ENCODE data around the gene DENND1A.
"Not testable (repeated sequence)": the region's sequence is repeated elsewhere in the genome, so short reads cannot be mapped to it uniquely, and the experiment has no call there.

DENND1A gene

DNA sequence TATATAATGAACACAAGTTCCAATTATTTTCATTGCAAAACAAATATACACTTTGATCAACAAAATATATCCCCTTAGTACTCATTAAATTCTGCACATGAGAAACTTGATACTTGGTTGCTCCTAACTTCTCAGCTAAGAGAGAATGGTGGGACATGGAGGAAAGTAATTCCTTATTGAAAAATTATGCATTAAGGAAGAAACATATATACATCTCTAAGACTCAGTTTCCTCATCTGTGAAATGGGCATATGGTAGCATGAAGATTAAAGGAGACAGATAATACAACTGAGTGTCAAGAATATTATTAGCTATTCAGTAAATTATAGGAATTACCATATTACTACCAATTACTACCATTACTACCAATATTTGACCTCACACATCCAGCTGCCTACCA lies 488.2 kb downstream of the DENND1A start:
- DNase-seq = no peak

DNA sequence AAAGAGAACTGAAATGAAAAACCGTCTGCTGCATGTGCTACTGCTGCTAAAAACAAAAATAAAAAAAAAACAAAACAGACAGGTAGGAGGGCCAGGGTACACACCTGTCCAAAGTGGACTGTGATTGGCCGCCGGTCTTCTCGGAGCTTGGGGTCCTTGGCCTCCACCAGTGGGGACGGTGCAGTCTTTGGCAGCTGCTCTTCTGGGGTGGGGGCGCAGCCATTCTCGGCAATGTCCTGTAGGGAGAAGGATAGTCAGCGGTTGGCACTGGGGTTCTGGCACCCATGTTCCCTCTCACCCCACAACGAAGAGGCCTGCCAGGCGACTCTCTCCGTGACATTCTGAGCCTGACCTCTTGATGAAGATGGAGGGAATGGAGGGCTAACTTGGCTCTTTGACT lies 489.7 kb downstream of the DENND1A start:
- DNase-seq = no peak

DNA sequence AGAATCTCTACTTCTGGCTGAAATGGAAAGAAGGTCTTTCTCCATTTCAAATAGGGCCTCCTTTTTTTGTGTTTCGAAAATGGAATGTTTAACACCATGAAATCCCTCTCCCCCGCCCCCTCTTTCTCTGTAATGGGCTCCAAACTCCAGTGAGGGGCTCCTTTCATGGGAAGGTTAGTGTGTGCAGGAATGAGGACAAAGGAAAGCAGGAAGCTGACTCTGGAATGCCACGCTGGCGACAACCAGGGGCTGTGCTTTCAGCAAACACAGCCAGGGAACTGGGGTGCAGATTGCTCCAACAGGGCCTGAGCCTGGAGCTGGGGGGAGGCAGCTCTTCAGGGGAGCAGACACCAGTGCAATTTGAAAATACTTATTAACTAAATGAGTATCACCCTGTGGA lies 491.1 kb downstream of the DENND1A start:
- no peak for DNase-seq

DNA sequence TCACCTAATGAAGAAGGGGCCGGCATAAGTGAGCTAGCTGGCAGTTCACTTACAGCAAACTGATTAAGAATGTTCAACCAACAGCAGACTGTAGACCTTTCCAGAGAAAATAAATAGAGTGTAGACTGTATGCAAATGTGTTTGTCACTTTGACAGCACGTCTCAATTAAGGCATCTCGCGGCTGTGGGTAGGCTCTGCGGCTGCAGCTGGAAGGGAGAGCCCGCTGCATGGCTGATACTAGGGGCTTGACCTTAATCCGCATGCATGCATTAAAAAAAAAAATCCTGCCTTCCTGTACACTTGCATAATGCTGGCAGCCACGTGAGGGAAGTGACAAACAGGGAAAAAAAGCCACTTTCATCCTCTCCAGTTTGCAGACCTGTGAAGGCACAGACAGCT lies 491.6 kb downstream of the DENND1A start:
- DNase-seq = no peak

DNA sequence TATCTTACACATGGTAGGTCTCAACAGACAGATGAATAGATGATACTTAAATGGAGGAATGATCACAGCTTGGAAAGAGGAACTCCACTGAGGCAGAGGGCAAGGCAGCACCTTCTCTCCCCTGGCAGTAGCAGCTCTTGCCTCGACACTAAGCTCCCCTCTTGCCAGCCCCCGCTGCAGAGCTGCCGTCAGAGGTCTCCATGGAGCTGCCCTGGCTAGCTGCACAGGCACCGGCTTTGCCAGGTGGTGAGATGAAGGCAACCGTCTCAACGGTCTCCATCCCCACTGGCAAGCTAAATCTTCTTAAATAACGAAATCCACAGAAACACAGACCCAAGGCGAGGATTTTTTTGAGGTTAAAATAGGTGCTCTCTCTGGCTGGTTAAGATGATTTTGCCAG lies 492.7 kb downstream of the DENND1A start:
- DNase-seq = no peak

DNA sequence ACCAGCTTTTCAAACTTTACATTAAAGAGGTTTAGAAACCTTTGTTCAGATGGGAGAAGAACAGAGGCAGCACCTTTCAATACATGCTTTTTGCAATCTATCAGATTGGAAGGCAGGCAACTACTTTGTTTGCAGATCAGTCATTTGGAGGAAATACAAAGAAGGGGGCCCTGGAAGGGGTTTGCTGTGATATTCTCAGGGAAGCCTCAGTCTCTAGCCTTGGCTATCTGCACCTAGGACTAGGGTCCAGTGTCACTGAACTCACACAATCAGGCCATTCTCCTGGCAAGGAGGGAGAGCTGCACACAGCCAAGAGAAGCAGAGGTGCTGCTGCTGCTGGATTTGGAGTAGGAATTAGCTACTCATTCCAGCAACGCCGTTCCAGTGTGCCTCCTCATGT lies 494.5 kb downstream of the DENND1A start:
- no peak for DNase-seq

DNA sequence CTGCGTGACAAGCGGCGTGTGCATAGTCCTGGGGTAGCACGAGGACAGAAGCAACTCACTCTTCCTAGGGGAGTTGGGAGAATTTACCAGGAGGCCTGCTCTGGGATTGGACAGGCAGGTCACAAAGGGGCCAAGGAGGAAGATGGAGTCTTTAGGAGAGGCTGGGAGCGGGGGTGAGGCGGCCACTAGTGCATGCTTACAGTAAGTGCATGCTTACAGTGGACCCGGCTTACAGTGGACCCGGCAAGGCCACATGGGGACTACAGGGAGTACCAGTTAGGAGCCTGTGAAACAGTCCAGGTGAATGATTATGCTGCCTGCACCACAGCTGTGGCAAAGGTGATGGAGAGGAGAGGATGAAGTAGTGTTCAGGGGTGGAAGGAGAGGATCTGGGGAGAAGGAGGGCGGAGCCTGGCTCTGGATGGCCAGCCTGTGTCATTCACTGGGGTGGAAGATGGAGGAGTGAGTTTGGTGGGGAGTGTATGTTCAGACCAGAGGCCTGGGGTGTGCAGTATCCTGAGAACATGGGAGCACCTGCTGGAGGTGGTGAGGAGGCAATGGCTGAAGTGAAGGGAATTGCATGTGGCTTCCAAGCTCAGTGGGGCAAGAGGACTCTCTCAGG lies 495.2 kb downstream of the DENND1A start:
- DNase-seq = no peak

DNA sequence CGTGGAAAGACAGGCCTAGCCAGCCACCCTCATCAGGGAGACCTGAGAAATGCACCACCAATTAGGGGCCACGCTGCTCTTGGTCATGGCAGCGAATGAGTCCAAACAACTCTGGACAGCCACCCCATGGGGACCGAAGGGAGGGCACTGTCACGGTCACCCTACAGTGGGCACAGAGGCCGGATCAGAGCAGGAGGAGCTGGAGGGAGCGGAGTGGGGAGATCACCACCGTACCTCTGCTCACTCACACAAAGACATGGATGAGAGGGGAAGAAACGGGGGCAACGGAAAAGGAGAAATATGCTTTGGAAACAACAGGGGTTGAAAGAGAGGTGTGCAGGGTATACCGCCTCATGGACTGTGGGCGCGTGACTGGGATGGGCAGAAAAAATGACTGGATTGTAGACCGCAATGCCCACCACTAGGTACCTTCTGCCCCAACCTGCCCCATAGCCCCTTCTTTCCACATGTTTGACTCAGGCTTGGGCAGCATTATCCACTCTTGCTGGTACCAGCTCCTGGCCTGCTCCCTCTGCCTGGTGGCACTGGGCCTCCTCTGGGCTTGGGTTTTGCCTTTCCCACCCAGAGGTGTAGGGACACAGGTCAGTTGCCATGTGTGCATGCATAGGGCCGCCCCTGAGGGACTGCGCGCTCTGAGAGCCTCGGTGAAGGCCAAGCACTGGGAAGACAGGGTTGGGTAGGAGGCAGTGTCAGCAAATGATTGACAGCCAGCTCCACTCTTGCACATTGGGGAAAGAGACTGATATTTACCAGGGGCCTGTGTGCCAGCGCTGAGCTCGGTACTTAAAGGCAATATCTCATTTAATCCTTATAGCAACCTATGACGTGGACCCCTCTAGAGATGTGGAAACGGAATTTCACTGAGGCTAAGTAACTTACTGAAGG lies 497.3 kb downstream of the DENND1A start:
- DNase-seq = no peak

DNA sequence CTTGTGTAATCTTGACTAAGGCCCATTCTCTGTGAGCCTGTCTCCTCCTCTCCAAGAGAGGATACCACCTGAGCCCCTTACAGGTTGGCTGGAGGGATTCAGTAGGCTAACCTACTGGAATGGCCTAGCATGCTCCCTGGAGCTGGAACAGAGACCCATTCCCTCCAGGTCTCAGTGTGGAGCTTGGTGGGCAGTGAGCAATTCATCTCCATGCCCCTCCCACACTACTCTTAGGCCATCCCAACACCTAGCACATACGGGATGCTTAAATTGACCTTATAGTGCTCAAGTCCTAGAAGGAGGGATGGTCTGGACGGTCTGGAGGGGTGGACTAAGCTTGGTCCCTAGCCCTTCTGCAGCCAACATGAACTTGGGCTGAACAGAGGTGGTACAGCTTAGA lies 498.3 kb downstream of the DENND1A start:
- DNase-seq = no peak

DNA sequence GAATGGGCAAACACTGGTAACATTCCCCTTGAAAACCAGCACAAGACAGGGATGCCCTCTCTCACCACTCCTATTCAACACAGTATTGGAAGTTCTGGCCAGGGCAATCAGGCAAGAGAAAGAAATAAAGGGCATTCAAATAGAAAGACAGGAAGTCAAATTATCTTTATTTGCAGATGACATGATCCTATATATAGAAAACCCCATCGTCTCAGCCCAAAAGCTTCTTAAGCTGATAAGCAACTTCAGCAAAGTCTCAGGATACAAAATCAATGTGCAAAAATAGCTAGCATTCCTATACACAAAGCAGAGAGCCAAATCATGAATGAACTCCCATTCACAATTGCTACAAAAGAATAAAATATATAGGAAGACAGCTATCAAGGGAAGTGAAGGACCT lies 501.5 kb downstream of the DENND1A start:
- not testable (repeated sequence) for DNase-seq

DNA sequence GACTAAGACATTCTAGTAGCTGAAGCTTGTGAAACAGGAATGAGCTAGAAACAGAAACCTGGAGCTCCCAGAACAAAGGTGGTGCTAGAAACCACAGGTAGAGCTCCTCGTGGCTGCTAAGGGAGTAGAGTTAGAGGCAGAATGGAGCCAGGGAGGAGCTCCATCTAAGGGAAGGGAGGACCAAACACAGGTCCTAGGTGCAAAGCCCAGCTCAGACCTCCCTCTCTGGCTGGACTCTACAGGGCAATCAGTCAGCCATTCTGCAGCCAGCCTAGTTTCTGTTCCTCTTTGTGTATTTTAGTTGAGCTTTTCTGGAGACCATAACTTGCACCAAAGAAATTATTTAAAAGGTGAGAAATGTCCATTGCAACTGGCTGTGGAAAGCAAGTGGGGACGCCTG lies 503.5 kb downstream of the DENND1A start:
- DNase-seq = no peak

DNA sequence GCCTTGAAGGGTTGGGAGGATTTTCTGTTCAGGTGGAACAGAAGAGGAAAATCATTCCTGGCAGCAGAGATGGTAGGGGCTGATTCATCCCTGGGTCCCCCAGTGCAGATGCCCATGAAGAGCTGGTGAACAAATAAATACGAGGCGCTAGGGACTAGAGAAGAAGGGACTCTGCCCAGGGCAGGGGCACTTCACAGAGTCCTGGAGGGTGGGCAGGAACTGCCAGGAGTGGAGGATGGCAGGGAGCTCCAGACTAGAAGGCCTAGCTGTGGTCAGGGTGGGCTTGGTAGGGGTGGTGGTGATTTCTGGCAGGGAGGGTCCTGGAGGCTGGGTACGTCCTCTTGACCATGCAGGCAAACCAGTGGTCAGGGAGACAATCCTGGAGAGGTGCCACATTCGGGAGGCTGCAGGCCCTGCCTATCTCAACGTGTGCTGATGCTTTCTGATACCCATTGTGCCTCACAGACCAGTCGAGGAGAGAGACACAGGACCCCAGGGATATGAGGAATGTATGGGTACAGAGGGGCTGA lies 504.0 kb downstream of the DENND1A start:
- DNase-seq = no peak

DNA sequence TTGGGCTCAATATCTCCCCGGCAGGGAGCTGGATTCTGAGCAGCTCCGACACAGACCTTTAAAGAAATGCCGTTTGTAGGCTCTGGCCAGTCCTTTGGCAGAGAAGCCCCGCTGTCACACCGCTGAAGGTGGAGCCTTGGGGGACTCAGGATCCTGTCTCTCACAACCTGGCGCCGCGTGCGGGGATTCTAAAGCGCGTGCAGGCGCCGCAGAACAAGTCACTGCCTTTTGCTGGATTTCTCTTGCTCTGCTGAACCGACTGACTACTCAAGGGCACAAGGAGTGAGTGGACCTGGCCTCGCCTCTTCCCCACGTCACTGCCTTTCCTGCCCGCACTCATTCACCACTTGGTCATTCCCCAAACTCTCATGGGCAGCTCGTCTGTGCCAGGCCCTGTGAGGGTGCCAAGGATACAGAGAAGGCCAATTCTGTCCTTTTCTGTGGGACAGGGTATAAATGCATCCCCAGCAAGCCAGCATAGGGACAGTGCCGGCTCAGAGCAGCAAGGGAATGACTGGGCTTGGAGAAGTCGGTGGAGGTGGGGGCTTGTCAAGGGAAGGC lies 504.6 kb downstream of the DENND1A start:
- DNase-seq = no peak

DNA sequence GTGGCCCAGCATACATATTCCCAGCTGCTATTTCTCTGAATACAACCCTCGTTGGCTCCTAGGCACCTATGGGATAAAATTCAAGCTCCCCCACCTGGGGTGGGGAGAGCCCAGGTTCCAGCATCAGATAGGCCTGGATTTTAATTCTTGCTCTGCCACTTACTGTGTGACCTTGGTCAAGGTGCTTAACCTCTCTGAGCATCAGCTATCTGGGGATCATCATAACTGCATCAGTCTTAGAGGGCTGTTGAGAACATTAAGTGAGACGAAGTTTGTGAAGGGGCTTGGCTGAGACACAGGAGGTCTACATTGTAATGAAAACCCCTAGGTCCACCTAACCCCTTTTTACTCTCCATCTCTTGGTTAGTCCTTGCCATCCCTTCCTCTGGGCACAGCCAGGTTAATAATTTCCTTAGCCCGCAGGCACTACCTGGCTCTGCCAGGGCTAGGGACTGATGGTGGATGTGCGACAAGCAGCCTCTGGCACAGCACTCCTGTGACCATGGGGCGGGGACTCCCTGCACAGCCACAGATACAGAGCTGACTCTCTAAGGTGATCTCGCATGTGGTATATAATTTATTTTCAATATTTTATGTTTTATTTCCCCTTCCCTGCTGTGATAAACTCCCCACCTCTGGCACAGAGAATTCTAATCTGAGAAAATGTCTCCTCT lies 505.2 kb downstream of the DENND1A start:
- no peak for DNase-seq

DNA sequence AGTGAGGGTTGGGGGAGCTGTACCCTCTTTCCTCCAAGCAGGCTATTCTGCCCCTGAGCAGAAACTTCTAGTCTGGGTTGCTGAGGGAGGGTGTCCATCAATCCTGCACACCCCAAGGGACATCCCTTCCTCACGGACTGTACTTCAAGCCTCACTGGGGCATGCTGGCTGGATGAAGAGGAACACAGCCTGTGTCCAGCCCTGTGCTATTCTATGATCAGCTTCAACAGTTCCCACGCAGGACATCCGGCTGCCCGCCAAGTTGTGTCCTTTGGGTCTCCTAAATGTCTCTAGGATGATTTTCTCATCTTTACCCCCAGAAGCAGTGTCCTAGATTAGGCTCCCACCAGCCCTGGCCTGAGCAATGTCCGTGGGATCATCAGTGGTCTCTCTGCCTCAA lies 505.8 kb downstream of the DENND1A start:
- no peak for DNase-seq

DNA sequence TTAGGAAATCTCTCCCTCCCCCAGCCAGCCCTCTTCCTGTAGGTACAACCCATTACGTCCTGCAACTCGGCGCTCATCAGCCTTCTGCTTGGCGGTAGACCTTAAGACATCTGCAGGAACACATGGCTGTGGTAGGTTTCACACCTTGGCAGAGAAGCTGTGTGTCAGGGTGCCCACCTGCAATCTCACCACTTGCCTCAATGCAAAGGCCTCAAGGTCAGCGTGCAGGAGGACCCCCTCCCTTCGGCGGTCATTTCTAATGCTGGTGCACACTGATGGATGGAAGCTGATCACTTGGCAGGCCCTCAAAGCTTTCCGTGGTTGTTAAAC lies 506.6 kb downstream of the DENND1A start:
- DNase-seq = no peak

DNA sequence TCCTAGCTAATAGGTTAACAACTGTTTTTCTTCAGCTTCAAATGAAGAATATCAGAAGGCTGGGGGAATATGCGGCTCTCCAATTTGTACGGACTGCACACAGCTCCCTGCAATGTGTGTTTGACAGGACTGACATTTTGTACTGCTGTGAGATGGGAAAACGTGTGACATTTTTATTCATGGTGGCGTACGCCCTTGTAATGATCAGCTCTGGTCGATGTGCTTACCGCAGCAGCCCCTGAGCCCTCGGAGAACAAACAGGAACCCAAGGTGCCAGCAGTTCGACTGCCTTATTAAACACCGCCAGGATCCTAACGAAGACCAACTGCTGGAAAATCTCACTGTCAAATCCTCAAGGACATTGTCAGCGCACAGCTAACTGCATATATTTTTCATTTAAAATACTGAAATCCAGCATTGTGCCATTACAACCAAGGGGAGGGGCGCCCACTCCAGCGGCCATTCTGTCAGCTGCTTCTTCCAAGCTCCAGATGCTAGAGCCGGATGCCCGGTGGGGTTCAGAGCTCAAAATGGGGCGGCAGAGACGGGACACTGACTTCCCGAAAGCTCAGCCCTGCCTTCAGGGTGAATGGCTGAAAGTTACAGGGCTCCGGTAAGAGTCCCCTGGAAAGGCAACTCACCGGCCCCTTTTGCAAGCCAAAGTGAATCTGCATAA lies 507.2 kb downstream of the DENND1A start:
- DNase-seq = no peak

DNA sequence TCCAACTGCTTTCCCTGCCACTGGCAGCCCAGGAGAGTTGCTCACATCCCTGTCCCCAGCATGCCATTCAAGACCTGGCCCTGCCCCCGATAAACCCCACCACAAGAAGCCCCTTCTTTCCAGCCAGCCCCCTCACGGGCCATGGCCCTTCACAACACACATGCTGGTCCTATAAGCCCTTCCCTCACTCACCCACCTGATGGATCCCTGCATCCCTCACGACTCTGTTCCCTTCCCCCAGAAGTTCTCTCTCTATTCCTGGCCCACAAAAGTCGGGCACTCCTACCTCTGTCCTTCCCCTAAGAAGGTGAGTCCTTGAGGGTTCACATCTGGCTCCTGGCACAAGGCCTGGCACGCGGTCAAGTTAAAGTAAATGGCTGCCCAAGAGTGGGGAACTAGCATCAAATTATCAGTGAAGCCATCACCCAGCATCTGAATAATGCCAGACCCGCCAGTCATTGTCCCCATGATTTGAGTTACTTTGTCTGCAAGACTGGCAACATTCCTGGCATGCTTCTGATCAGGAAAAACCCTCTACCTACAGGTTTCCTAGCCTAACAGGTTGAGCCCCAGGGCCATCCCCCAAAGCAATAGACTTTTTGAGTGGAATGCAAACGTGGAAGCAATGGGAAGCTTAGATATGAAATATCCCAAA lies 508.0 kb downstream of the DENND1A start:
- no peak for DNase-seq

DNA sequence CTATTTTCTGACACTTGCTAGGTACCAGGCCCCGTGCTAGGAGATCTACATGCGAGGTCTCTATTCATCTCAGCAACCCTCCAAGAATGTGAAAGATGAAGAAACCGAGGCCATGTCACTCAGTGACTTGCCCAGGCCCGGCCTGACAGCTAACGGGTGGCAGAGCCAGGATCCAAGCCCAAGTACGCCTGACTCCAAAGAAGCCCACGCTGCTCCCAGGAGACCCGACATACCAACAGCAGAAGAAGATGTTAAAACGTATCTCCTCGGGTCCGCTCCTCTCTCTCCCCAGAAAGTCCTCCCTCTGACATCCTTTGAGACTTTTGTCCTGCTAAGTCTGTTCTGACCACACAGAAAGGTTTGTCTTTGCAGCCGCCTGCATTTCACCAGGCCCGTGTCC lies 508.7 kb downstream of the DENND1A start:
- DNase-seq = no peak

DNA sequence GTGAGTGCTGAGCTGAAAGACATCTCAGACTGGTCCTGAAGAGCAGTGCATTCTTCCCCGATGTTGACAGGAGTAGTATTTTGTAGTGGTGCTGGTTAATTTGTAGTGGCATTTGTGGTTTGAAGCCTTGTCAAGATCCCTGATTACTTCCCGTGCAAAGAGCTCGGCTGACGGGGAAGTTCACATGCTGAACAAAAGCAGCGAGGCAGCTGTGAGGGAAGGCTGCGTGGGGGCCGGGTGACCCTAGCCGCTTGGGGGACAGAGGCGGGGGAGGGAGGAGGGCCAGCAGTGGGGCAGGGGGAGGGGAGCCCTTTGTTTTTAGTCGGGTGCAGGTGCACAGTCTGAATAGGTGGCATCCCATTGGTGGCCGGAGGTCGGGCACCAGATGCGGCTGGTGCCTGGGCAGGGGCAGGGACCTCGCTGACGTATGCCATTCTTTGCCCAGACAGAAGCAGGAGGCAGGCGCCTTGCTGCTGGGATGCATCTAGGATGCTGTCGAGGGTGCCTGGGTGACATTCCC lies 509.3 kb downstream of the DENND1A start:
- no peak for DNase-seq

DNA sequence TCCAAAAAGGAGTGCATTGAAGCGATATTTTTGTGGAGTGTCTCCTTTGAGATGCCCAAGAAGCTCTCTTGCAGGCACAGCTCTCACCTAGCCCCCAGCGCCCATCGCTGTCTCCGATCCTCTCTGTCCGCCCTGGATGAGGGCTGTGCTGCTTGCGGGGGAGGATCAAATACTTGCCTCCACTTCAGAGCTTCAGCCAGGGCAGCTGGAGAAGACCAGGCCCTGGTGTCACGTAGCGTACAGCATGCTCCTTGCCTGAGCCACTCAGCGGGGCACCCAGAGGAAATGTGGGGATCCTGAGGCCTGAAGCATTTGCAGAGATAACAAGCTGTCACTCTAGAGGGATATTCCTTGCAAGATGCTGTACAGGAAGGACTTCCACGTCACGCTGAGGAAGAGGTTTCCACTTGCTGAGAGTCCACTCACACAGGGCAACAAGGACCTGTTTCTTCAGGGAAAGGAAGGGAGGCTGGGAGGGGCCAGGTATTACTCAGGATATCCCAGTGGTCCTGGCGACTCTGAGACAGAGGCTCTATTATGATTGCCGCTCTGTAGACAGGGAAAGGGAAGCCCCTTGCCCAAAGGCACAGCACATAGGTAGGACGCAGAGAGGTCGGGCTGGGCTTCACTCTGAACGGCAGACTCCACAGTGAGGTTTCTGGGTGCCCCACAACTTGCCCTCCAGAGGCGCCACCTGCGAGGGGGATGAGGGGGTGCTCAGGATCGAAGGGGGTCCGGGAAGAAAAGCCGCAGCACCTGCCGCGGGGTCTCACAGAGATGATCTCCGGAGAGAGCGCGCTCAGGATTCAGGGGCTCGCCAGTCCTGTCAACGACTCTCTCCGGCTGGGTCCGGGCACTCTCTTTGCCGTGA lies 510.0 kb downstream of the DENND1A start:
- DNase-seq = no peak

Data from activated CD4-positive, alpha-beta T cell treated with anti-CD3 and anti-CD28 coated beads, Interleukin-2, Interleukin-6, amounts not matched to agents 100 ng/mL and 50 ng/mL, durations not matched to agents 16 hours and 8 hours (primary cell).